Stimulated activated CD8-positive, alpha-beta memory T cell treated with anti-CD3 and anti-CD28 coated beads, Interleukin-4, amount 100 ng/mL, for 1 hour (primary cell): ENCODE results near the gene FJX1.

Experiments used
- DNase-seq, 2 donors: peaks; one replicate each; pipeline ENCODE4 v3.0.0-alpha.2; 2020; ENCODE audit warnings: low read depth in 2 of 2, low spot score in 1 of 2

The FJX1 gene

GRCh38 chr11:35605706-35606105 is 12.6 kb upstream of the FJX1 start:
- no peak for DNase-seq

GRCh38 chr11:35606206-35606605 is 12.1 kb upstream of the FJX1 start:
- DNase-seq = no peak

- DNase-seq = no peak
These were observed 9.8 kb upstream of the FJX1 start for GRCh38 chr11:35608502-35608901.

- no peak for DNase-seq
These were observed 8.6 kb upstream of the FJX1 start for GRCh38 chr11:35609656-35610055.

GRCh38 chr11:35610631-35611030 is 7.6 kb upstream of the FJX1 start:
- DNase-seq = no peak

- DNase-seq = no peak
These were observed 6.5 kb upstream of the FJX1 start for GRCh38 chr11:35611741-35612140.

GRCh38 chr11:35614939-35615569 is 3.2 kb upstream of the FJX1 start:
- DNase-seq = no peak

GRCh38 chr11:35615921-35616900 is 2.0 kb upstream of the FJX1 start:
- no peak for DNase-seq

GRCh38 chr11:35617316-35617686 is 959 bp upstream of the FJX1 start:
- no peak for DNase-seq

- DNase-seq = no peak
These were observed 346 bp downstream of the FJX1 start for GRCh38 chr11:35618497-35619115.

GRCh38 chr11:35619116-35619854 is 1.0 kb downstream of the FJX1 start:
- DNase-seq = no peak

GRCh38 chr11:35619855-35620640 is 1.8 kb downstream of the FJX1 start:
- no peak for DNase-seq

- DNase-seq = no peak
These were observed 2.5 kb downstream of the FJX1 start for GRCh38 chr11:35620795-35621194.

- no peak for DNase-seq
These were observed 3.4 kb downstream of the FJX1 start for GRCh38 chr11:35621620-35622019.

- no peak for DNase-seq
These were observed 3.8 kb downstream of the FJX1 start for GRCh38 chr11:35622070-35622469.

GRCh38 chr11:35623621-35624168 is 5.4 kb downstream of the FJX1 start:
- no peak for DNase-seq

- no peak for DNase-seq
These were observed 6.1 kb downstream of the FJX1 start for GRCh38 chr11:35624316-35624715.

GRCh38 chr11:35624781-35625180 is 6.5 kb downstream of the FJX1 start:
- DNase-seq = no peak

- DNase-seq = no peak
These were observed 8.2 kb downstream of the FJX1 start for GRCh38 chr11:35626501-35626900.

- DNase-seq = no peak
These were observed 11.3 kb downstream of the FJX1 start for GRCh38 chr11:35629511-35629910.
